CD4-positive, alpha-beta T cell treated with Interleukin-15 for 1 hour (primary cell): ENCODE measurements around the gene PTPRN2.
"Not testable (repeated sequence)": the region's sequence is repeated elsewhere in the genome, so short reads cannot be mapped to it uniquely, and the experiment has no call there.

Experiments used
- DNase-seq: peaks from one replicate; pipeline ENCODE4 v3.0.0-alpha.2; 2020

Gene PTPRN2

DNA sequence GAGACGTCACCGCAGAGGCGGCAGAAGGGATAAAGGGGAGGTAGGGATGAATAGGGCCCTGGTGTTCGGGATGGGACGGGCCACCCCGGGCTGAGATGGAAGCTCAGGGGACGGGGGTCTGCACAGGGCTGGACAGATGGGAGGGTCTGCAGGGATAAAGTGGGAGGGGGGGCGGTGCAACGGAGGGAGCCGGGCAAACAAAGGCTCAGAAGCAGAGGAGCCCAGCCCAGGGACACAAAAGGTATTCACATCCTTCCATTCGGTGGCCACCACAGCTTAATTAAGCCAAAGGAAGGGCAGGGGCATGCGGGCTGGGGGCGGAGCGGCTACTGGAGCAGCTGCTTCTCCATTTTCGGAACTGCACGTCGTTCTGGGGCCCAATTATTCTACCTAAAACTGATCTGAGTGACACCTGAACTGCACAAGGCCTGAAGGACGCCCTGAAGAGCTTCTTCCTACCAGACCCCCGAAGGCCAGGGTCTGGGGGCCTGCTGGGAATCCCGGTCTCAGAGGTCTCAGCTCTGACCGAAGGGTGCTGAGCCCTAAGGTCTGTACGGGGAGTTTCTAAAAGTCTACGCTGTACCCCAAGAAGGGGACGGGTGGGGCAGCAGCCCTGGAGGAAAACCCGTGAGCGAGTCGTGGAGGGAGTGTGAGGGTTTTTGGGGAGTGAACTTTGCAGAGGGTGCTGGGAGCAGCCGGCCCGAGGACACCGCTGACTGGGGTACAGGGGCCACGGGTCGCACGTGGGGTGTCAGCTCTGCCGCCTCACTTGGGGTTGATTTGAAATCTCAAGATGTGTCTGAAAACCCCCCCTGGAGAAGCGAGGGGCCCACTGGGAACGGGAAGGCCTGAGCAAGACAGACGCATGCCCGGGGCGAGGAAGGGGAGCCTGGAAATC, 916.0 kb downstream of the PTPRN2 start:
- DNase-seq: no peak

GRCh38 chr7:157670490-157671357, 916.9 kb downstream of the PTPRN2 start:
- DNase-seq: no peak

DNA sequence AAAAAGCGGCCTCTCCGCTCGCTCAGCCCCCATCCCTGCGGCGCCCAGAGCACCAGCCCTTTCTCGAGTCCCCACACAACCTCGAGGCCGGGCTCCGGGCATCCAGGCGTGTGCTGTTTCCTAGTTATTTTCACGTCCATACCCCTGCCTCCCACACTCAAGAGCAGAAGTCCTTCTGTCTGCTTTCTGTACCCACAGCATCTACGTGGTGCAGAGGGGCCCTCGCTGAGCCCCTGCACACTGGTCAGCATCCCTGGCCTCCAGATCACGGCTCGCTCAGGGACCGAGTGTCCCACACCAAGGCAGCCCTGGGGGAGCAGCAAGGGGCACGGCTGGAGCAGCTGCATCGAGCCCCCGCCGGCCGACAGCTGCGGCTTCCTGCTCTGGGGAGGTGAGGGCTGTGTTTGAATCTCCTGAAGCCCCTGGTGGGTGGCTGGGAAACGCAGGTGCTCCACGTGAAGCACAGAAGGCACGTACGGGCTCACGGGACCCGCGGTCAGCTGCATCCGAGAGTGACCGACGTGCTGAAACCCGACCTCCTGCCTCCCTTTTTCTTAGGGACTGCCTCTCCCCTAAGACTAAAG, 917.8 kb downstream of the PTPRN2 start:
- no peak for DNase-seq

DNA sequence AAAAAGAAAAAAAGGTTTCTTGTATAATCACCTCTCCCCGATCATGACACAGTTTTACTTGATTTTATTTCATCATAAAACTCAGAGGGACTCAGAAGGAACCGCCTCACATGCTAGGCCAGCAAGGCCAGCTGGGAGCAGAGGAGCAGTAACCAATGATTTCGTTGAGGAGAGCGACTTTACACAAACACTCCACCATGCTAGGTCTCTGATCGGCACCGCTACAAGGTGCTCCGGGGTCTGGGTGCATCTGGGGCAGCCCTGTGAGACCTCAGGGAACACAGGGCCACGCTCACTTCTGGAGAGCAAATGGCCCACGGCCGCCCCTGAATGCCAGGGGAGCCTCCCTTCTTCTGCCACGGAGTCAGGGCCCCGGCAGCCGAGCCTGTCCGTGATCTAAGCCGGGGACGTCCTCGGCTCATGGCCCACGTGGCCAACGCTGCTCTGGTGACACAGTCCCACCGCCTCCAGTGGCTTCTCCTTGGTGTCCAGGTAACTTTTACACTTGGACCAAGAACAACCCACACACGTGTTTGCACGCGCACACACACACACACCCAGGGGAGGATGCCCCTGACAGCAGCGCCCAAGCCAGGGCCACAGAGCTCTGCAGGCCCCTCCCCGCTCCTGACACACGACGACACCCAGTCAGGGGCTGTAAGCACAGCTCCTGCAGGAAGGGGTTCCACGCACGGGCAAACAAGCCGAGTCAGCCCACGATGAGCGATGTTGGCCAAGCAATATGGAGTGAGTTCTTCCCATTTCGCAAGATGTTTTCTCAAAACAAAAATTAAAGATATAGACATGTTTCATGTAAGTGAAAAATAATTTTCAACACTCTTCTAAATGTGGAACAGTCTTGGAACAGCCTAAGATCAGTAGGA, 918.5 kb downstream of the PTPRN2 start:
- no peak for DNase-seq

DNA sequence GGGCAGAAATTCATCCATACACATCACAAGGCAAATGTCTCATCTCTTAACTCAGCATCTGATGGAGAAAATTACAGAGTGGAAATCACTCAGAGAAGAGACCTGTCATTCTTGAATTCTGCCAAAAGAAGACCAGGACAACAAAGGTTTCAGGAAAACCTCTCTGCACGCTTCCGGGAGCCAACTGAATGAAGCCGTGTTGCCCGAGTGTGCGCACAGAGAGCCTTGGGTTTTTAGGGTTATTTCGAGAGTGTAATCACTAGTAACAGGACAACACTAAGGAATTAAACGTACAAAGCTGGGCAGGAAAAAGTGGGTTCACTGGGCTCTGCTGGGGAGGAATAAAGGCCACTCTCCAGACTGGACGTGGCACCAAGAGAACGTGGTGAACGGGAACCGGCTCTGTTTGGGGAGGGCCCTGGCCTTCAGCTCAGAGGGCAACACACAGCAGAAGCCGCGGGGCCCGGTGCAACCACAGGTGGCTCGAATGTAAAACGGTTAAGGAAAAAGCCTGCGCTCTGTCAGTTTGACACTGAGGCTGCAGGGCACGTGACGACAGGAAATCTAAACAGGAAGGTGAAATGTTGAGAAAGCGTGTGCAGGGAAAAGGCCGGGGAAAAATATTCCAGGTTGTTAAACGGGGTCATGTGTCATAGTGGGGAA, 919.3 kb downstream of the PTPRN2 start:
- no peak for DNase-seq

DNA sequence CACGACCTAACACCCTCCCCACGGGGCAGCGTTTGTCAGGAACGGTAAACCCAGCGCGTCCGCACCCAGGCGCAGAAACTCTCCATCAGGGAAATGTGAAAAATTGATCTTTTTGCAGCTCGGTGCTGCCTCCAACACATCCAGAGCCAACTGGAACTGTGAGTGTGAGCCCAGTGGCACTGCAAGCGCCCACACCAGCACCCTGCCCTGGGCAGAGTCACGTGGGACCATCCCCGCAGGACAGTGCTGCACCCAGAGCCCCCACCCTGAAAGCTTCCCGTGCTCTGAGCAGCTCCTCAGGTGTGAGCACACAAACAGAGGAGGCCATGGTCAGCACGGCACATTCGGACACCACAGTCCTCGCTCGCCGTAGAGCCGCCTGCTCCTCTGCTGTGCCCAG, 919.9 kb downstream of the PTPRN2 start:
- DNase-seq: no peak

DNA sequence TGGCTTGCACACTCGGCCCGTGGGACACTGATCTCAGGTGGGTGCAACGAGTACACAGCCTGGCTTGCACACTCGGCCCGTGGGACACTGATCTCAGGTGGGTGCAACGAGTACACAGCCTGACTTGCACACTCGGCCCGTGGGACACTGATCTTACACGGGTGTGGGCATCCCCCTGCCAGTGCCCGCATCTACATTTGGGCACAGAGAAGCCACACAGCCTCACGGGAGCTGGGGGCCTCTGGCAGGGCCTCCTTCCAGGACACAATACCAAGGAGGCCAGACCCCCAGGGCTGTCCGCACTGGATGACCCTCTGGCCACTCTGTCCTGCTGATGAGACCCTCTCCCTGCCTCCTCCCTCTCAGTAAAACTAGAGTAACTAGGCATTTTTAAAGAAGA, 920.4 kb downstream of the PTPRN2 start:
- DNase-seq: no peak

- no peak for DNase-seq
These were observed 921.0 kb downstream of the PTPRN2 start for GRCh38 chr7:157666530-157667040.

DNA sequence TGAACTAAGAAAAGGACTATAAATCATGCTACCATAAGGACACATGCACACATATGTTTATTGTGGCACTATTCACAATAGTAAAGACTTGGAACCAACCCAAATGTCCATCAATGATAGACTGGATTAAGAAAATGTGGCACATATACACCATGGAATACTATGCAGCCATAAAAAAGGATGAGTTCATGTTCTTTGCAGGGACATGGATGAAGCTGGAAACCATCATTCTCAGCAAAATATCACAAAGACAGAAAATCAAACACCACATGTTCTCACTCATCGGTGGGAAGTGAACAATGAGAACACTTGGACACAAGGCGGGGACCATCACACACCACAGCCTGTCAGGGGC, 922.0 kb downstream of the PTPRN2 start:
- DNase-seq: not testable (repeated sequence)

- peak; percentile 14 for DNase-seq
These were observed 922.6 kb downstream of the PTPRN2 start for GRCh38 chr7:157664871-157665633.

DNA sequence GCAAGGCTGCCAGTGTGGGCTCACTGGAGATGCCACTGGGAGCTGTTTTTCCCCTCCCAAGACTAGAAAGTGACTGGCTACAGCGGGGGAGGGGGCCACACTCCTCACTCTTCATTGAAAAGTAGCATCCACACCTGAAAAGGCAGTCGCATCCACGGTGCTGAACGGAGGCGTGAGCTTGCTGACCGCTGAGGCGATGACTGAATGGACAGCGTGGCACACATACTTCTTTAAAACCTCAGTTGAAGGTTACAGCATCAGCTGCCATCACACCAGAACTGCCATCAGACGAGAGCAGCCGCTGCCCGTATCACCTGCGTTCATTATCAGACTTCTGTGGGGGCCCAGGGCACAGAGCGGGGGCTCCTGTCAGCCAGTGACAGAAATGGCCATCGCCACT, 923.6 kb downstream of the PTPRN2 start:
- DNase-seq: no peak

GRCh38 chr7:157662981-157663716, 924.5 kb downstream of the PTPRN2 start:
- DNase-seq: no peak

DNA sequence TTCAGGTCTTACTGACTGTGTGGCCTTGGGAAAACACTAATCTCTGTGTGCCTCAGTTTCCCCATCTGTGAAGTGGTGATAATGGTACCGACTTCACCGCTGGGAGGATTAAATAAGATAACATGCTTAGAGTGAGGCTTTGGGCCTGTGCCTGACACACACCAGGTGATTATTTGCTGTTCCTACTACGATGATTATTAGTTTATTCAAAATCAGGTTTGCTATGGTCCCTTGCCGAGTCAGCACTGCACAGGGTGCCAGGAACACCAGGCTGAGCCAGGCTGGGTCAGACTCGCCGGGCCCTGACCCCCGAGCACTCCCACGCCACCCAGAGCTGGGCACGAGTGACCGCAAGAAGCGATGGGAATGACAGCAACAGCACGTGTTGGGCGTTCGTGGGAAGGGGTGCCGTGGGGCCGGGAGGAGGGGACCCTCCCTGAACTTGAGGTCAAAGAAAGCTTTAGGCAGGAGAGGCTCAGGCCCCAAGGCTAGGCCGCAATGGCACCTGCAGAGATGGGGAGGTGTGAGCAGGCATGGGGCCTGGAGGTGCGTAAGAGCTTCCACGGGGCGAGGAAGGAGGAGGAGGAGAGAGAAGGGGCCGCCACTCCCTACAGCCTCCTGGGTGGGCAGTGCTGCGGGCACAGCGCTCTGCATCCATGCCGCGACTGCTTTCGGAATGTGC, 925.4 kb downstream of the PTPRN2 start:
- DNase-seq: no peak

- DNase-seq: no peak
These were observed 926.0 kb downstream of the PTPRN2 start for GRCh38 chr7:157661611-157661975.

GRCh38 chr7:157660971-157661610, 926.5 kb downstream of the PTPRN2 start:
- DNase-seq: no peak

- peak; percentile 5 for DNase-seq
These were observed 928.7 kb downstream of the PTPRN2 start for GRCh38 chr7:157658851-157659412.

DNA sequence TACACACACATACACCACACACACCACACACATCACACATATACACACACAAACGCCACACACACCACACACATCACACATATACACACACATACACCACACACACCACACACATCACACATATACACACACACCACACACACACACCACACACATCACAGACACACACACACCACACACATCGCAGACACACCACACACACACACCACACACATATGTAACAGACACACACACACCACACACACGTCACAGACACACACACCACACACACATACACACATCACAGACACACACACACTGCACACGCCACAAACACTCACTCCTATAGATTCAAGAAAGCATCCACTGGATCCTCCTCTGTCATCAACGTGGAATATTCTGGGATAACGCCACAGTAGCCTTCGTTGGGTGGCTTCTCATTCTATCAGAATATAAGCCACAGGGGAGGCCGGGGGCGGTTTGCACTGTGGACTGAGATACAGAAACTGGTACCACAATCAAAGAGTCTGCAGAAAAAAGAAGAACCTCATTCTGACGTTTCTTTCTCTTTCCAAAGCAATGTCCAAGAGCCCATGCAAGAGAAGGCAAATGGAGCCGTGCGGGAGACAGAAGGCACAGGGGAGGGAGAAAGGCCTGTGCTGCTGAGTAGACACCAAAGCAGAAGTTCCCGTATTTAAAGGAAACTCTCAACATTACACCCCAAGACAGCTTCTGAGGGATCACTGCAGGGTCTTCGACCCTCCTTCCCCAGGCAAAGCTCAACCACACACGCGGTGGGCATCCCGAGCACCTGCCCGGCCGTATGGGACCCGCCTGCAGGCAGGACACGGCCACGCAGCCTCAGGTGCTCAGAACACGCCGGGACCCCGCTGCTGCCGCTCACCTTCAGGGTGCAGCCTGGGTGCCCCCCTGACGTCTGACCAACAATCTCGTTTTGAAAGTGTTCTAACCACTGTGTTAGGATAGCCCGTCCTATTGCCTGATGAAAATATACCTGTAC, 929.6 kb downstream of the PTPRN2 start:
- DNase-seq: no peak
